Subcutaneous abdominal adipose tissue (tissue), 5 donors: ENCODE data around the gene KLHDC10.

Experiments
- H3K27ac ChIP-seq: one replicate; pipeline ENCODE4 v1.7.0; 2013; ENCODE audit warnings: low read depth, mild to moderate bottlenecking, inconsistent platforms, low read length, moderate library complexity
- H3K27me3 ChIP-seq, 5 donors: one replicate each; pipeline ENCODE4 v1.7.0; 2013; ENCODE audit warnings: low read length in 5 of 5, inconsistent platforms in 1 of 5; ENCODE audit not compliant: control insufficient read depth in 5 of 5, insufficient read depth in 4 of 5
- H3K36me3 ChIP-seq, 5 donors: one replicate each; pipeline ENCODE4 v1.7.0; 2013; ENCODE audit warnings: low read length in 5 of 5; ENCODE audit not compliant: control insufficient read depth in 5 of 5, insufficient read depth in 5 of 5
- H3K4me1 ChIP-seq, 5 donors: one replicate each; pipeline ENCODE4 v1.7.0; 2013; ENCODE audit warnings: low read length in 5 of 5, mild to moderate bottlenecking in 3 of 5, moderate library complexity in 1 of 5; ENCODE audit not compliant: control insufficient read depth in 5 of 5, insufficient read depth in 5 of 5
- H3K4me3 ChIP-seq, 5 donors: one replicate each; pipeline ENCODE4 v1.7.0; 2013; ENCODE audit warnings: low read length in 5 of 5, low read depth in 1 of 5
- H3K9ac ChIP-seq, 5 donors: one replicate each; pipeline ENCODE4 v1.7.0; 2013; ENCODE audit warnings: low read length in 5 of 5, mild to moderate bottlenecking in 4 of 5, moderate library complexity in 3 of 5
- H3K9me3 ChIP-seq, 5 donors: one replicate each; pipeline ENCODE4 v1.7.0; 2013; ENCODE audit warnings: low read length in 5 of 5; ENCODE audit not compliant: control insufficient read depth in 5 of 5
- donor health status: healthy.
- donor health status: healthy.
- donor health status: healthy.
- donor health status: healthy.
- donor health status: healthy.

Gene KLHDC10

GRCh38 chr7:130151591-130152492 is 81.5 kb downstream of the KLHDC10 start:
- Histone ChIP-seq H3K36me3 (no peaks in the 10 kb centered on the region), H3K9me3 (peaks cover 0 to 6% (median 5%) of the 10 kb centered on the region in 5 donors), H3K4me3 (no peak overlapping the region), H3K4me1 (peaks cover 0 to 24% (median 14%) of the 10 kb centered on the region in 5 donors), H3K9ac (no peak overlapping the region), H3K27ac (no peak overlapping the region), H3K27me3 (no peaks in the 10 kb centered on the region)

GRCh38 chr7:130152493-130153210 is 82.3 kb downstream of the KLHDC10 start:
- peaks cover 0 to 7% (median 5%) of the 10 kb centered on the region in 5 donors for H3K9me3 ChIP-seq
- H3K27me3 ChIP-seq, result no peaks in the 10 kb centered on the region
- peaks cover 0 to 4% (median 0%) of the 10 kb centered on the region in 5 donors for H3K36me3 ChIP-seq
- H3K4me3 ChIP-seq, result peak overlapping the region in 4 of 5 donors; percentile 17 to 57 (median 24)
- peaks cover 0 to 24% (median 14%) of the 10 kb centered on the region in 5 donors for H3K4me1 ChIP-seq
- H3K27ac ChIP-seq, result no peak overlapping the region
- peak overlapping the region in 2 of 5 donors; percentile 40 to 61 for H3K9ac ChIP-seq

- no peak overlapping the region for H3K27ac ChIP-seq
- peak overlapping the region in 3 of 5 donors; percentile 2 to 61 (median 44) for H3K9ac ChIP-seq
- peaks cover 0 to 7% (median 5%) of the 10 kb centered on the region in 5 donors for H3K9me3 ChIP-seq
- no peaks in the 10 kb centered on the region for H3K27me3 ChIP-seq
- H3K4me3 ChIP-seq, result peak overlapping the region in 4 of 5 donors; percentile 17 to 57 (median 24)
- H3K36me3 ChIP-seq, result peaks cover 0 to 4% (median 0%) of the 10 kb centered on the region in 5 donors
- H3K4me1 ChIP-seq, result peaks cover 0 to 22% (median 14%) of the 10 kb centered on the region in 5 donors
Measured at GRCh38 chr7:130153211-130153908, 83.0 kb downstream of the KLHDC10 start.

- H3K27ac ChIP-seq, result no peak overlapping the region
- no peaks in the 10 kb centered on the region for H3K27me3 ChIP-seq
- peaks cover 0 to 7% (median 5%) of the 10 kb centered on the region in 5 donors for H3K9me3 ChIP-seq
- no peak overlapping the region for H3K9ac ChIP-seq
- H3K4me3 ChIP-seq, result no peak overlapping the region
- peaks cover 0 to 4% (median 0%) of the 10 kb centered on the region in 5 donors for H3K36me3 ChIP-seq
- peaks cover 0 to 22% (median 14%) of the 10 kb centered on the region in 5 donors for H3K4me1 ChIP-seq
Measured at GRCh38 chr7:130154131-130154500, 83.8 kb downstream of the KLHDC10 start.

GRCh38 chr7:130154501-130155317 is 84.4 kb downstream of the KLHDC10 start:
- Histone ChIP-seq H3K27ac (no peak overlapping the region), H3K9me3 (peaks cover 0 to 7% (median 5%) of the 10 kb centered on the region in 5 donors), H3K27me3 (no peaks in the 10 kb centered on the region), H3K36me3 (peaks cover 0 to 5% (median 1%) of the 10 kb centered on the region in 5 donors), H3K4me3 (no peak overlapping the region), H3K9ac (no peak overlapping the region), H3K4me1 (peaks cover 0 to 16% (median 11%) of the 10 kb centered on the region in 5 donors)

GRCh38 chr7:130156140-130156539 is 85.8 kb downstream of the KLHDC10 start:
- H3K27me3 ChIP-seq, result no peaks in the 10 kb centered on the region
- peaks cover 3 to 17% (median 8%) of the 10 kb centered on the region in 5 donors for H3K36me3 ChIP-seq

GRCh38 chr7:130157700-130158099 is 87.4 kb downstream of the KLHDC10 start:
- Histone ChIP-seq H3K36me3 (peaks cover 3 to 31% (median 21%) of the 10 kb centered on the region in 5 donors), H3K4me3 (no peak overlapping the region), H3K27ac (no peak overlapping the region), H3K27me3 (no peaks in the 10 kb centered on the region), H3K9ac (no peak overlapping the region), H3K4me1 (peaks cover 0 to 13% (median 10%) of the 10 kb centered on the region in 5 donors), H3K9me3 (peaks cover 0 to 13% (median 8%) of the 10 kb centered on the region in 5 donors)

More at GRCh38 chr7:130156140-130156539, 85.8 kb downstream of the KLHDC10 start:
- Histone ChIP-seq H3K4me3 (no peak overlapping the region), H3K27ac (no peak overlapping the region), H3K4me1 (peaks cover 0 to 15% (median 11%) of the 10 kb centered on the region in 5 donors), H3K9me3 (peaks cover 0 to 13% (median 8%) of the 10 kb centered on the region in 5 donors), H3K9ac (no peak overlapping the region)

- Histone ChIP-seq H3K9me3 (peaks cover 0 to 13% (median 8%) of the 10 kb centered on the region in 5 donors), H3K9ac (no peak overlapping the region), H3K4me1 (no peaks in the 10 kb centered on the region), H3K36me3 (peaks cover 19 to 47% (median 34%) of the 10 kb centered on the region in 5 donors), H3K27ac (no peak overlapping the region), H3K27me3 (no peaks in the 10 kb centered on the region), H3K4me3 (no peak overlapping the region)
Measured at GRCh38 chr7:130160023-130160422, 89.7 kb downstream of the KLHDC10 start.

GRCh38 chr7:130160455-130160854 is 90.1 kb downstream of the KLHDC10 start:
- Histone ChIP-seq H3K27ac (no peak overlapping the region), H3K9me3 (peaks cover 0 to 13% (median 8%) of the 10 kb centered on the region in 5 donors), H3K27me3 (no peaks in the 10 kb centered on the region), H3K4me3 (no peak overlapping the region), H3K4me1 (no peaks in the 10 kb centered on the region), H3K9ac (no peak overlapping the region), H3K36me3 (peaks cover 21 to 49% (median 36%) of the 10 kb centered on the region in 5 donors)
